ENCODE measurements around the gene DOC2B. TPM values are rescaled to one million over a fixed set of nuclear protein-coding genes. Genes with fewer than 3 reads are reported as not detected.

Gene DOC2B
- total and polyA plus RNA-seq, 2 experiments from 2014 or later = 0.42 to 3.8 TPM

- H3K4me3 Mint-ChIP-seq = no peak overlapping the region
- H3F3A ChIP-seq (replicated peaks; ENCODE audit: low read depth) = no peaks in the 10 kb centered on the region
- no peak overlapping the region for H3K27ac Mint-ChIP-seq
- no peaks in the 10 kb centered on the region for H3K27me3 ChIP-seq (ENCODE audit: insufficient read depth)
- H3K27ac ChIP-seq (ENCODE audit: low read depth) = no peak overlapping the region
- H4K20me1 ChIP-seq (replicated peaks; ENCODE audit: insufficient read depth) = no peaks in the 10 kb centered on the region
- no peaks in the 10 kb centered on the region for H3K36me3 ChIP-seq (ENCODE audit: insufficient read depth)
- DNase-seq (ENCODE audit: low spot score) (no peak), ATAC-seq (peak; percentile 49; the same call in 2 of the 3 replicates)
- H3K27me3 Mint-ChIP-seq (ENCODE audit: insufficient read depth, low read depth, poor library complexity) = peaks cover 4% of the 10 kb centered on the region
- H3K36me3 Mint-ChIP-seq (ENCODE audit: low read depth) = peaks cover 28% of the 10 kb centered on the region
- H3K4me3 ChIP-seq = peak overlapping the region; percentile 34; the same call in 1 of the 2 replicates
- H3K4me1 Mint-ChIP-seq = peaks cover 4% of the 10 kb centered on the region; the same call in 2 of the 3 replicates
- peak overlapping the region; percentile 55; the same call in 1 of the 2 replicates for H3K4me2 ChIP-seq
- no peaks in the 10 kb centered on the region for H3K9me2 ChIP-seq (ENCODE audit: insufficient read depth)
- TF ChIP-seq EZH2 (IDR thresholded peaks at IDR 0.05; ENCODE audit: low read depth, unreplicated experiment) (no peak), STAT1 (IDR thresholded peaks at IDR 0.05; ENCODE audit: unreplicated experiment) (no peak), NANOG (IDR thresholded peaks at IDR 0.05; ENCODE audit: borderline replicate concordance) (no peak), EZH2phosphoT487 (IDR thresholded peaks at IDR 0.05; ENCODE audit: unreplicated experiment) (no peak), ZNF114 (CRISPR knock-in tag; IDR thresholded peaks at IDR 0.05) (no peak), ZNF331 (CRISPR knock-in tag; IDR thresholded peaks at IDR 0.05; ENCODE audit: low read depth) (no peak), POLR2AphosphoS5 (IDR thresholded peaks at IDR 0.05; ENCODE audit: low read depth) (no peak), ETS1 (IDR thresholded peaks at IDR 0.05) (no peak), CTCF (conservative IDR thresholded peaks at IDR 0.05; ENCODE audit: low read depth in 2 of 2) (no peak), JUNB (IDR thresholded peaks at IDR 0.05; ENCODE audit: unreplicated experiment) (no peak), REST (IDR thresholded peaks at IDR 0.05; ENCODE audit: unreplicated experiment) (no peak), ZNF462 (CRISPR knock-in tag; IDR thresholded peaks at IDR 0.05) (no peak)
- H3K9me3 Mint-ChIP-seq = peaks cover 17% of the 10 kb centered on the region
- no peaks in the 10 kb centered on the region for H3K79me2 ChIP-seq (replicated peaks; ENCODE audit: insufficient read depth)
- no peaks in the 10 kb centered on the region for H3K4me1 ChIP-seq (ENCODE audit: insufficient read depth)
- no peak overlapping the region for H2AFZ ChIP-seq
Measured at GRCh38 chr17:206941-207560, 25.6 kb upstream of the DOC2B start.

Measured in GM23338 (cell line).